NCI-H345 treated with DMSO at 0.1 percent for 48 hours (cell line): ENCODE measurements around the gene BRD7.
"Not testable (repeated sequence)": the region's sequence is repeated elsewhere in the genome, so short reads cannot be mapped to it uniquely, and the experiment has no call there.

Experiments
- DNase-seq: peaks from one replicate; lab custom pipeline; 2025; ENCODE audit not compliant: unreplicated experiment; lab: John Stamatoyannopoulos, UW

Gene BRD7

DNA sequence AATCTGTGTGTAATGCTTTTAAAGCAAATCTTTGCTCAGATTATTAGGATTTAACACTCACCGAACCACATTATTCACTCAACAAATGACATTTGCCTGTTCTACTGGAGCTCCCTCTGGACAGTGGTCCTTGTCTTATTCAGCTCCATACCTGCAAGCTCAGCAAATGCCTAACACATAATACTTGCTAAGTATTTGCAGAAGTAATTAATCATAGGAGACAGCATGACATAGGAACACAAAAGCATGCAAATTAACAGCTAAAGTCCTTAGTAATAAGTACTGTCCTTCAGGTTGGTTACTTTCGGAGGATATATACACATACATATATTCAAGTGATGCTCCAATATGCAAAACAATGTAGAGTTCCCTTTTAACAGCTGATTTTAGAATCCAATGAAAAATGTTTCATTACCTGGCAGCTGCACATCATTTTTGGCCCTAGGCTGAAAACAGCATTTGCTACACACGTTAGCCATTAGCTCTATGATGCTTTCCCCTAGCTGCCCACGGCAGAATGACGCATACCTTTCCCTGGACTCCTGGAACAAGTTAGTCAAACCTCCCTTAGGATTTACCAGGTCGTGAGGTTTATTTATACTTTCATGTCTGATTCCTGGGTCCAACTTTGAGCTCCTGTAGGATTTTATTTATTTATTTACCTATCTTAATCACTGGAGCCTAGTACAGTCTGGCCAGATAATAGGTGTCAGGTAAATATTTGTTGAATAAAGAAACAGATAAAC is 8.6 kb downstream of the BRD7 start:
- DNase-seq = no peak

DNA sequence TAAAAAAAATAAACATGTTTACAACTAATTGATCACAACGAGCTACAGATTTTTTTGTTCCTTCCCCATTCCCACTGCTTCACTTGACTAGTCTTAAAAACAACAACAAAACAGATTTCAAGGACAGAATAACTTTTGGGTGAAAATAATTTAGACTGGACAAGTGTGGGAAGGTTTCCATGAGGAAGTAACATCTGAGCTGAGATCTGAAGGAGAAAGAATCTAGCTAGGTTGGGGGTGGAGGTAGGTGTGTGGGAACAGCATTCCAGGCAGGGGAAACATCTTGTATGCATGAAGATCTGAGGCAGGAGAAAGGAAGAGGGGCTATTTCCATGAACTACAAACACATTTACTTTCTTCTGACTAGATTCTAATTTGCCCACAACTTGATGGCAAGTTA is 9.2 kb downstream of the BRD7 start:
- no peak for DNase-seq

DNA sequence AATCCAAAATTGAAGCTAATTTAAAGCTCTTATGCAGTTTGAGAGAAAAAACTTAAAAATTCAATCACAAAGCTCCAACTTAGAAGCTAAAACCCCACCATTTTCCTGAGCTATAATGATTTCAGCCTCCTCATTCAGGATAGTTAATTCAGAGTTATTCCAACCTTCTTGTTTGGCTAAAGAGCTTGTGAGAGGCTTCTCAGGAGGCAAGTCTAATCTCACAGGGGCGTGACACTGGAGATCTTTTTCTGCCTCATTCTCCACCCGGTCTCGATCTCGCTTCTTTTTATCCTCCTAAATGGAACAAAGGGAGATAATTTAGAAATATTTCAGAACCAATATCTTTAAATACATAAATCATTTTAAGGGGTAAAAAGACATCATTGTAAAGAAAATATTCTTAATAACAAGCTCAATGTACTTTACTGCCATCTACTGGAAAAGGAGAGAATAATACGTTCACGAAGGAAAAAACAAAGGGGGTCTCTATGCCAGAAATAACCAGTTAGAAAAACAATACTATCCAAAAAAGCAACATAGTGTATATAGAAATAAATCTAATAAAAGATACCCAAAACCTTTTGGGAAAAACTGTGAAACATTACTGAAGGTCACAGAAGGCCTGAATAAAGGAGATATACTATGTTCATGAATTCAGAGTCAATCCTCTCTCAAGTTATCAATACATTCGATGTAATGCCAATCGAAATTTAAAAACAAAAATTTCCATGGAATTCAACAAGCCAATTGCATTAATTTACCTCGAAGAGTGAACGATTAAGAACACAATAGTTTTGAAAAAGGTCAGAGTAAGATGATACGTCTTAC is 13.9 kb downstream of the BRD7 start:
- DNase-seq = no peak

DNA sequence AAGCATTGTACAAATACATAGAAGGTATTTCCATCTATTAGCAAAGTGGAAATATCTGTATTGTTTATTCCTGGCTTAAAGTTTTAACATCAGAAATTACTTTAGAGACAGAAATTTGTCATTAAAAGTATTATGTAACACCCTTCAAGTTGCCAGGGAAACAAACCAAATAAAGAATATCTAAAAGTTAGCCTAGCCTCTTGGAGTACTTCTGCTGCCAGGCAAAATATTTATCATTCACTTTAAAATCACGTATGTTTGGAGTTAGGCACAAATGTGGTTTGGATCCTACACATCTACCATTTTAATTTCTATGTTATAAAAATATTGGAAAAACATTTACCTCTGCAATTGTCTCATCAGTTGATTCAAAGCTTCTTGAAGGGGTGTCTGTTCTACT is 14.7 kb downstream of the BRD7 start:
- no peak for DNase-seq

DNA sequence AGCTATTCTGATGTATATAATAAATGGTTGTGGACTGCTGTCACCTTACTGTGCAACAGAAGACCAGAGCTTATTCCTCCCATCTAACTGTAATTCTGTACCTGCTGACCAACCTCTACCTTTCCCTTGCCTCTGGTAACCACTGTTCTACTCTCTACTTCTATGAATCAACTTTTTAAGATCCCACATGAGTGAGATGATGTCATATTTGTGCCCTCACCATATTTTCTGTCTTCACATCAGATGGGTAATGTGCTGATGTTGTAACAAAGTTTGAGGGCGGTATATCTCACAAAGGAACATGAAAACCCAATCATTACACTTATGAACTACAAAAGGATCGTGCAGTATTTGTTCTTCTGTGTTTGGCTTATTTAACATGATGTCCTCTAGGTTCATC is 16.8 kb downstream of the BRD7 start:
- DNase-seq = no peak

DNA sequence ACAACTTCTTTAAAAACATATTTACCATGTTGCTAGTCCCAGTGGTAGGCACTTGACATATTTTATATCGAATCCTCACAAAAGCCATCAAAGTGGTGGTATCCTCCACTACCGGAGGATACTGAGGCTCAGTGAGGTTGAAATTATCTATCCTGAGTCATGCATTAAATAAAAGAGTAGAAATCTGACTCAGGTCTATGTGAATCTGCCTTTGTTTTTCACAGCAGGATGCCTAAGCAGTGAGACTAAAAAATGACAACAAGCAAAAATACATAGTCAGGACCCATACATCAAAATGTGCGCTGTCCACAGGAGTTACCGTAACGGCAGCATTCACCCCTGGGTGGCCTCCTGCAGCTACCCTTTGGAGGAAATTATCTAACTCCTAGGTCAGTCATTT is 17.7 kb downstream of the BRD7 start:
- DNase-seq = no peak

DNA sequence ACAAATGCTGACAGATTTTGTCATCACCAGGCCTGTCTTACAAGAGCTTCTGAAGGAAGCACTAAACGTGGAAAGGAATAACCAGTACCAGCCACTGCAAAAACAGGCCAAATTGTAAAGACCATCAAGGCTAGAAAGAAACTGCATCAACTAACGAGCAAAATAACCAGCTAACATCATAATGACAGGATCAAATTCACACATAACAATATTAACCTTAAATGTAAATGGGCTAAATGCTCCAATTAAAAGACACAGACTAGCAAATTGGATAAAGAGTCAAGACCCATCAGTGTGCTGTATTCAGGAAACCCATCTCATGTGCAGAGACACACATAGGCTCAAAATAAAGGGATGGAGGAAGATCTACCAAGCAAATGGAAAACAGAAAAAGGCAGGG is 23.6 kb downstream of the BRD7 start:
- DNase-seq = not testable (repeated sequence)

DNA sequence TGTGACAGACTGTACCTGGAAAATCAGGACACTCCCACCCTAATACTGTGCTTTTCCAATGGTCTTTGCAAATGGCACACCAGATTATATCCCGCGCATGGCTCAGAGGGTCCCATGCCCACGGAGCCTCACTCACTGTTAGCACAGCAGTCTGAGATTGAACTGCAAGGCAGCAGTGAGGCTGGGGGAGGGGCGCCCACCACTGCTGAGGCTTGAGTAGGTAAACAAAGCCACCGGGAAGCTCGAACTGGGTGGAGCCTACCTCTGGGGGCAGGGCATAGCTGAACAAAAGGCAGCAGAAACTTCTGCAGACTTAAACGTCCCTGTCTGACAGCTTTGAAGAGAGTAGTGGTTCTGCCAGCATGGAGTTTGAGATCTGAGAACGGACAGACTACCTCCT is 25.2 kb downstream of the BRD7 start:
- not testable (repeated sequence) for DNase-seq

DNA sequence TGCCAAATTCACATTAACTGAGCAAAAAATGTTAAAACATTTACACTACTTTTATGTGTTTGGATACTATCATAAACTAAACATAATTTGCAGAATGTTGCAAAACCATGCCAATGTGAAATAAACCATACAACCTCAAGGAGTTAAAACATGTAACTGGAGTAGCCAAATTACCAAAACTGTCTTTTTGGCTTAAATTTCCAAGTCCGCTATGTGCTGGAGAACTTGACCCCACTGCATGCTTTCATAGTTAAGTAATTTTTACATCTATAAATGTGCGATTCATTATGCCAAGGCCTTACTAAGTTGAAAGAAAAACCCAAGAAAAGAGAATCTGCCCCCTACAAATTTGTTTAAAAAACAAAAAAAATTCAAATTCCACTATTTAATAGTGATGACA is 28.2 kb downstream of the BRD7 start:
- DNase-seq = no peak

DNA sequence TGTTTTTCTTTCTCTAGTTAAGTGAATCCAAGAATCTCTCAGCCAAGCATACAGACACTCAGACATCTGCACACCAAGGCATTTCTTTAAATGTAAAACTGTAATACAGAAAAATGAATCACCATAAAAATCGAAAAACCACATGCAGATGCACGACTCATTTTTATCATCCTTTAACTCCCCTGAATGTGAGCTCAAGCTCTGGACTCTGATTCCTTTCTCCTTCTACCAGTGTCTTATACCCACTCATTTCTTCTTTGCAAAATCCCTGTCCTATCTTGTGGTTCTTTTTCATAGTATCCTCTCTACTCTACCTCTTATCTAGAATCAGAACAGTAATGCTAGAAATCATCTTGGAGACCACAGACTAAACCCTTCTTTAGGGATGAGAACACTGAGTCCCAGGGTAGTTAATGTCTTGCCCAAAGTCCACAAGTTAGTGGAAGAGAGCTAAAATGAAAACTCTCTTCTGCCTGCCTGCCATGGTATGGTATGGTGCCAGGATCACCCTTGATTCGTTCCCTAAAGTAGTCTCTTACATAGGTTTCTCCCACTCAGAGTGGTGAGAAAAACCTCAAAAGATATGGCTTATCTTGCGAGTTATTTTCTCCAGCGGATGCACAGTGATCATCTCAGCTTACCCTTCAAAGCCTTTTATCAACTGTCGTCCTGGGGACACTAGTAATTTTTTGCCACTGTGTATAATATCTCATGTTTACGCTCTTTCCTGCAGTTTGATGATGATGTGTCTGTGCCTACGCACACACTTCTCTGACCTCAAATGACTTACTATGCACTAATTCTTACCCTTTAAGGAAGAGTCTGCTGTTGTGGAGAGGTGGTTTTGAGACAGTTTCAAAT is 30.2 kb downstream of the BRD7 start:
- no peak for DNase-seq

DNA sequence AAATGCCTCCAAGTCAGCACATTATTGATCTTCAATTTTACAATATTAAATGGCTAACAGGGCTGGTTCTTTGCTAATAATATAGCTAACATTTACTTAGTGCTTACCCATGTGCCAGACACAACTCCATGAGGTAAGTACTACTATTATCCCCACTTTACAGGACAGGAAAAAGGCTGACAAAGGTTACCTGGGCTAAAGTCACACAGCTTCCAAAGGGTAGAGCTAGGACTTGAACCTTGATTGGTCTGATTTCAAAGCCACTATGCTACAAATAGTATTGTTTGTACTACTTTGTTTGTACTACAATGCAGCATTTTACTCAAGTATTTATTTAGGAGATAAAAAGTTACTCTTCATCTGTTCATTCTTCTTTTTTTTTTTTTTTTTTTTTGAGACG is 31.9 kb downstream of the BRD7 start:
- DNase-seq = no peak

DNA sequence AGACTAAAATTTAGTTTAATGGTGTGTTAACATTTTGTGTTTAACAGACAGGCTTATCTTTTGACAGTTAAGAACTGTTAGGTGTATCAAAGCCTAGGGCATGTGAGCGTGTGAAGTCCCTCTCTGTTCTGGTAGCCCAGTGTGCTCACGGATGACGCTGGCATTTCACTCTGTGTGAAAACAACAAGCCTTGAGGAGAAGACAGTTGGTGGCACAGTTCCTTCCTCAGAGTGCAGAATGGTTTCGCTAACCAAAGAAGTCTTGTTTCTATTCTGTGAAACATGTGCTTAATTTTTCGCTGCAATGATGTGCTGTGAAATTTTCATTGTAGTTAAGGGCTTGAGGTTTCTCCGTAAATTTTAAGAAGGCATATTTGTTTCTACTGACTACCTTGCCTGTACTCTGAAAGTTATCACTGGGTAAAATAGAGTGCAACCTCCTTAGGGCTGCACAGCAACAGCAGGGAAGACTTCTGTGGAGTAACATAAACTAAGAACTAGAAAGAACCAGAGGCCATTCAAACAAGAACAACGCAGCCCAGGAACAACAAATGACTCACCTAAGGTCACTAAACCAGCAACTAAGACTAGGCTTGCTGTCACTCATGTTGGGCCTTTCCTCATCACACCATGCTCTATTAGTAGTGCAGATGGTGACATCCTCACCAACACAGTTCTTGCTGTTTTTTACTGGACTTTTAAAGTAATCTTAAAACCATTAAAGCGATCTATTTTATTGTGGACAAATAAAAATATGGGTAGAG is 33.4 kb downstream of the BRD7 start:
- DNase-seq = no peak

DNA sequence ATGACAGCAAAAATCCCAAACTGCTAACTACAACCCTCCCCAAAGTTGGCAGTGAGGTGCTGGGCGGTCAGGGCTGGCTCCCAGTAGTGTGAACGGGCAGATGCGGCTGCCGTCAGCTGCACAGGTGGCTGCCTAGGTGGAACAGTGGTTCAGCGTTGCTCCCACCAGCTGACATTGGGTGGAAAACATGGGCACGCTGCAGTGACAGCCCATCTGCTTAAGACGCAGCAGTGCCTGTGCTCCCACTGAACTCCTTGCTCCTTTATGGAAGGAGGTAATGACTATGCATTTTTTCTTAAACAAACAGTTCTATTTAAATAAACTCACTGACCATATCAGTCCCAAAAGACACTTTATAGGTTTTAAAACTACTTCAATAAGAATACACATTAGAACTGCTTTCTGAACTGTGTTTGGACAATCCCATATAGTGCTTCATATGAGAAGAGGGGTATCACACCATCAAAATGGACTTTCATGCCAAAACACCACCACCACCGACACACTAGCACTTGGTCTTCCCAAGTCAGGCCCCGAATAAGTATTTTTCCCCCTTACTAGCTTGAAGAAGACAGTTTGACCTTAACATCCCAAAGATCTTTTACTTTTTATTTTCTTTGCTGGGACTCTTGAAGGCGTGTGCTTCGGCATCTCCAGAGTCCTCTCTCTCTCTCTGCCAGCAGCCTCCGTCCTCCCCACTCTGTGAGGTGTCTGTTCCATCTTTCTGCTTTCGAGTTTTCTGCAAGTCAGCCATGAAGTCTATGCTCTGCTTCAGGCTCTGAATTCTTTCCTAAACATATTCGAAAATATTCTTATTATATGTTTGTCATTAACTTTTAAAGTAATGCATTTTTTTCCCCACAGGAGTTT is 34.4 kb downstream of the BRD7 start:
- DNase-seq = no peak

DNA sequence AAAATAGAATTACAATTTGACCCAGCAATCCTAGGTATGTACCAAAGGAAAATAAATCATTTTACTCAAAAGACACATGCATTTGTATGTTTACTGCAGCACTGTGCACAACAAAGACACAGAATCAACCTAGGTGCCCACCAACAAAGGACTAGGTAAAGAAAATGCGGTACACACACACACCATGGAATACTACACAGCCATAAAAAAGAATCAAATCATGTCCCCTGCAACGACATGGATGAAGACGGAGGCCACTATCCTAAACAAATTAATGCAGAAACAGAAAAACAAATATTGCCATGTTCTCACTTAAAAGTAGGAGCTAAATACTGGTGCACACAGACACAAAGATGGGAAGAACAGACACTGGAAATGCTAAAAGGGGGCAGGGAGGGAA is 36.2 kb downstream of the BRD7 start:
- DNase-seq = no peak

DNA sequence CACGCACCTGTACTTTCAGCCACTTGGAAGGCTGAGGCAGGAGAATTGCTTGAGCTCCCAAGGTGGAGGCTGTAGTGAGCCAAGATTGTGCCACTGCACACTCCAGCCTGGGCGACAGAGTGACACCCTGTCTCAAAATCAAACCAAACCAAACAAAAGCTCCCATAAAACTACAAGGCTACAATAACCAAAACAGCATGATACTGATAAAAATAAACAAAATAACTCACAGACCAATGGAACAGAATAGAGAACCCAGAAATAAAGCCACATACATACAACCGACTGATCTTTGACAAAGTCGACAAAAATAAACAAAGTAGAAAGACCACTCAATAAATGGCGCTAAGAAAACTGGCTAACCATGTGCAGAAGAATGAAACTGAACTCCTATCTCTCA is 37.2 kb downstream of the BRD7 start:
- DNase-seq = no peak

DNA sequence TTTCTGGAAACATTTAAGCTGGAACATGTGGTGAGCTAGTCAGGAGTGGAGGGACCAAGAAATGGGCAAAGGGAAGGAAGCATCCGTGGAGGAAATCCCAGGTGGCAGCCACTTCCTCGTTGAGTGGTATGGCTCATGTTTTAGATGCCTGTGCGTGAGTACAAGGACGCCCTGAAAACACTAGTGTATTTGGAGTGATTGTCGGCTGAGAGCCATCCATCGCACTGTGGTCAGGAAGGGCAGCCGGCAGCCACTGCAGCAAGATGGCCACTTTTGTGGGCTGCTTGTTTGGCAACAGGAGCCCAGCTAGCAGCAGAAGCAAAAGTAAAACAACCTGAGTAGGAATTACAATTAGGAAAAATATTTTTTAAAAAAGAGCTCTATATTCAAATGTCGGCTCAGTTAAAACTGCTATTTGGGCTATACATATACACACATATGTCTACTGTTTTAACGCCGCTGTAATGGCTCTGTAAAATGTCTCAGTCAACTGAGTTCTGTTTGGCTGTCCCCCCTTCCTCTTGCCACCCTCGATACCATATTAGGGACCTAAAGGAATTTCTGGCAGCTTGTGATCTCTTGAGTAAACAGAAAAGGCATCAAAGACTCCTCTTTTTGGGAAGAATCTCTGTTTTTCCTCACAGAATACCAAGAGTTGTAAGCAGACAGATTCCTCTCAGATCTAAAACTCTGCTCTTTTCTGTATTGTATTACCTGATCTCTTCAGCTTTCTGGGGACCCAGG is 39.2 kb downstream of the BRD7 start:
- no peak for DNase-seq

DNA sequence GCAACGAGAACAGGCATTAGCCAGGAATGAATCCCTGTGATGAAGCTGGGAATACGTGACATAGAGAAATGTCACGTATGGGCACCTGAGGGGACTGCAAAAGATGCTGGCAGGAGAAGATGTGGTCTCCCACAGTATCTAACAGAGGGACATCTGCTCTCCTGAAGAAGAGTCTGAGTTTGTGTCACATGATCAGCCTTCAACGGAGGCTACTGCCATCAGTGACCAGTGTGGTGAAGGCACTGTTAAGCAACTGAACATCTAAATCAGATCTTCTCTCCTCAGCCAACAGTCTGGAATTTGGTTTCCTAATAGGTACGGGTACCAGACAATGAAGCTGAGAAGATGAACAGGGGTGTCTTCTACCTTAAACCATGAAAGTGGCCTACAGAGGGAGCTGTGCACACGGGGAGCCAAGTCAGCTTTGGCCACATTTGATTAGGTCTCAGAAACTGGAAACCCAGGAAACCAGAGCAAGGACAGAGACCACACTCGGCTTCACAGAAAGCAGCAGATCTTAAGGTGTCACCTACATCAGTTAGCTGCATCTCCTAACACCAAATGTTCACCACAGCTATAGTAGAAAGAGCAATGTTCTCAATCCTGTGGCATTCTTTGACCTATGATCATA is 41.8 kb downstream of the BRD7 start:
- DNase-seq = no peak

DNA sequence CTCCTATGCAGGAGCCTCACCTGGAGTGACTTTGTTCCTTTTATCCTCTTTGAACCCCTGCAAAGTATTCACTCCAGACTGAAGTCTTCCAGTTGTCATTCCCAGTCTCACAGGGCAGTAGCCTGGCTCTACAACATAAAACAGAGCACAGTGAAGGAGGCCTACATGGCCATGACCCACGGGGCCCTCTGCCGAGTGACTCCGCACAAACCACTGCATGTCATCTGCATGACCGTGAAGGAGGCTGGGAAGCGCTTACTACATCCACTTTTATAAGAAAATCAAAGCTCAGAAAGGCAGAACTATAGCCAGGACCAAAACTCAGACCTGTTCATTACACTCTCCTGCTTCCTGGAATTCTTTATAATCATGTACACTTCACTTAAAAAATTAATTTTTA is 42.5 kb downstream of the BRD7 start:
- no peak for DNase-seq

DNA sequence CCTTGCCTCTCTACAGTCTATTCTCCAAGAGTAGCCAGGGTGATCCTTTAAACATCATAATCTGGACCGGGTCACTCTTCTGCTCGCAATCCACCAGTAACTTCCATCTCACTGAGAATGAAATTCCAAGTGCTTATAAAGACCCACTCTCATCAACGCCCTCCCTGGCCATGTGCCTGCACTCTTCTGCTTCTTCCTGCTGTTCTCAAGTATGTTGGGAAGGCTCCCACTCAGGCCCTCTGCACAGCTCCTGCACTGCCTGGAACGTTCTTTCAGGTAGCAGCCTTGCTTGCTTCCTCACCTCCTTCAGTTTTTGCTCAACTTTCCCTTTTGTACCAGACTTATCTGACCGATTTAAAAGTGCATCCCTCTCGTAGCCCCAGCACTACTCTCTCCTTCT is 44.4 kb downstream of the BRD7 start:
- no peak for DNase-seq
